ENCODE results near the gene PKD2.

- TF ChIP-seq EZH2 (IDR thresholded peaks at IDR 0.05; ENCODE audit: borderline replicate concordance, insufficient read depth, low read length, poor library complexity, severe bottlenecking) = no peak
- TF ChIP-seq, protein P1, sequence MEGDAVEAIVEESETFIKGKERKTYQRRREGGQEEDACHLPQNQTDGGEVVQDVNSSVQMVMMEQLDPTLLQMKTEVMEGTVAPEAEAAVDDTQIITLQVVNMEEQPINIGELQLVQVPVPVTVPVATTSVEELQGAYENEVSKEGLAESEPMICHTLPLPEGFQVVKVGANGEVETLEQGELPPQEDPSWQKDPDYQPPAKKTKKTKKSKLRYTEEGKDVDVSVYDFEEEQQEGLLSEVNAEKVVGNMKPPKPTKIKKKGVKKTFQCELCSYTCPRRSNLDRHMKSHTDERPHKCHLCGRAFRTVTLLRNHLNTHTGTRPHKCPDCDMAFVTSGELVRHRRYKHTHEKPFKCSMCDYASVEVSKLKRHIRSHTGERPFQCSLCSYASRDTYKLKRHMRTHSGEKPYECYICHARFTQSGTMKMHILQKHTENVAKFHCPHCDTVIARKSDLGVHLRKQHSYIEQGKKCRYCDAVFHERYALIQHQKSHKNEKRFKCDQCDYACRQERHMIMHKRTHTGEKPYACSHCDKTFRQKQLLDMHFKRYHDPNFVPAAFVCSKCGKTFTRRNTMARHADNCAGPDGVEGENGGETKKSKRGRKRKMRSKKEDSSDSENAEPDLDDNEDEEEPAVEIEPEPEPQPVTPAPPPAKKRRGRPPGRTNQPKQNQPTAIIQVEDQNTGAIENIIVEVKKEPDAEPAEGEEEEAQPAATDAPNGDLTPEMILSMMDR (IDR thresholded peaks at IDR 0.05; ENCODE audit: poor library complexity, severe bottlenecking) = no peak
- no peak for TF ChIP-seq POLR2AphosphoS5 (IDR thresholded peaks at IDR 0.05)
- no peak for TF ChIP-seq RAD21 (conservative IDR thresholded peaks at IDR 0.05)
- TF ChIP-seq, protein P2, sequence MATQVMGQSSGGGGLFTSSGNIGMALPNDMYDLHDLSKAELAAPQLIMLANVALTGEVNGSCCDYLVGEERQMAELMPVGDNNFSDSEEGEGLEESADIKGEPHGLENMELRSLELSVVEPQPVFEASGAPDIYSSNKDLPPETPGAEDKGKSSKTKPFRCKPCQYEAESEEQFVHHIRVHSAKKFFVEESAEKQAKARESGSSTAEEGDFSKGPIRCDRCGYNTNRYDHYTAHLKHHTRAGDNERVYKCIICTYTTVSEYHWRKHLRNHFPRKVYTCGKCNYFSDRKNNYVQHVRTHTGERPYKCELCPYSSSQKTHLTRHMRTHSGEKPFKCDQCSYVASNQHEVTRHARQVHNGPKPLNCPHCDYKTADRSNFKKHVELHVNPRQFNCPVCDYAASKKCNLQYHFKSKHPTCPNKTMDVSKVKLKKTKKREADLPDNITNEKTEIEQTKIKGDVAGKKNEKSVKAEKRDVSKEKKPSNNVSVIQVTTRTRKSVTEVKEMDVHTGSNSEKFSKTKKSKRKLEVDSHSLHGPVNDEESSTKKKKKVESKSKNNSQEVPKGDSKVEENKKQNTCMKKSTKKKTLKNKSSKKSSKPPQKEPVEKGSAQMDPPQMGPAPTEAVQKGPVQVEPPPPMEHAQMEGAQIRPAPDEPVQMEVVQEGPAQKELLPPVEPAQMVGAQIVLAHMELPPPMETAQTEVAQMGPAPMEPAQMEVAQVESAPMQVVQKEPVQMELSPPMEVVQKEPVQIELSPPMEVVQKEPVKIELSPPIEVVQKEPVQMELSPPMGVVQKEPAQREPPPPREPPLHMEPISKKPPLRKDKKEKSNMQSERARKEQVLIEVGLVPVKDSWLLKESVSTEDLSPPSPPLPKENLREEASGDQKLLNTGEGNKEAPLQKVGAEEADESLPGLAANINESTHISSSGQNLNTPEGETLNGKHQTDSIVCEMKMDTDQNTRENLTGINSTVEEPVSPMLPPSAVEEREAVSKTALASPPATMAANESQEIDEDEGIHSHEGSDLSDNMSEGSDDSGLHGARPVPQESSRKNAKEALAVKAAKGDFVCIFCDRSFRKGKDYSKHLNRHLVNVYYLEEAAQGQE (IDR thresholded peaks at IDR 0.05; ENCODE audit: borderline replicate concordance) = no peak
Measured at GRCh38 chr4:88018466-88018865, 11.0 kb downstream of the PKD2 start.

All from neural cell (in vitro differentiated cells).